ENCODE measurements around the gene BLOC1S3.

The BLOC1S3 gene

GRCh38 chr19:45146741-45147205 lies 31.8 kb upstream of the BLOC1S3 start:
- no peak for DNase-seq

DNA sequence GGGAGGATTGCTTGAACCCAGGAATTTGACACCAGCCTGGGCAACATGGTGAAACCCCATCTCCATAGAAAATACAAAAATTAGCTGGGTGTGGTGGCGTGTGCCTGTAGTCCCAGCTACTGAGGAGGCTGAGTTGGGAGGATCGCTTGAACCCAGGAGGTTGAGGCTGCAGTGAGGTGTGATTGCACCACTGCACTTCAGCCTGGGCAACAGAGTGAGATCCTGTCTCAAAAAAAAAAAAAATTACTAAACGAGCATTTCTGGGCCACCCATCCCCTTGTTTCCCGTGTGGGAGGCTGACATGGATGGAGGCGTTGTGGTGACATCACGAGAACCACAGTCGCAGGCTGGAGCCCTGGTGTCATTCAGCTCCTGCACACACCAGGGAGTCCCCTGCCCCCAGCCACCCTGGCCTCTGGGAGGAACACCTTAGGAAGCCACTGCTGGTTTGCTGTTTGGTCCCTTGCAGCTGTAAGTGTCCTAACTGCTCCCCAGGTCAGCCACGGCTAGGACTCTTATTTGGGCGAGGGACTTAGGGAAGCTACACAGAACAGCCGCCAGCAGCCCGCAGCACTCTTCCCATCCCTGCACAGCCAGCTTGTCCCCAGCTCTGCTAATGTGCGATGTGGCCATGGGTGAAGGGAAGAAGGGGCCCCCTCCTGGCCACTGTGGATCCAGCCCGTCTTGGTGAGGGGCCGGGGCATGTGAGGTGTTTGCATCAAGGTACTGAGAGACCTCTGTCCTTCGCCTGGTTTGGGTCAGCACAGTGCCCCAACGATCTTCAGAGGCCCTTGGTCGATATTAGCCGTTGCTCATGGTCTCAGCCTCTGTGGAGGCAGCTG lies 30.5 kb upstream of the BLOC1S3 start:
- DNase-seq: no peak

DNA sequence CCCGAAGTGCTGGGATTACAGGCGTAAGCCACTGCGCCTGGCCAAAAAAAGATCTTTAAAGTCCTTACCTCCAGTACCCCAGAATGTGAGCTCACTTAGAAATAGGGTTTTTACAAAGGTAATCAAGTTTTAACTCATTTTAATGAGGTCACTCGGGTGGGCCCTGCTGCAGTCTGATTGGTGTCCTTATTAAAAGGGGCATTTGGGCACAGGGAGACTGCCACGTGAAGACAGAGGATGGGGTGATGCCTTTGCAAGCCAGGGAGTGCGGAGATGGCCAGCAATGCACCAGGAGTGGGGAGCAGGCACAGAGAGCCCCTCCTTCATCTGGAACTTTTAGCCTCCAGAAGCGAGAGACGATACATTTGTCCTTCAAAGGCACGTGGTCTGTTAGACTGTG lies 29.5 kb upstream of the BLOC1S3 start:
- DNase-seq: no peak

DNA sequence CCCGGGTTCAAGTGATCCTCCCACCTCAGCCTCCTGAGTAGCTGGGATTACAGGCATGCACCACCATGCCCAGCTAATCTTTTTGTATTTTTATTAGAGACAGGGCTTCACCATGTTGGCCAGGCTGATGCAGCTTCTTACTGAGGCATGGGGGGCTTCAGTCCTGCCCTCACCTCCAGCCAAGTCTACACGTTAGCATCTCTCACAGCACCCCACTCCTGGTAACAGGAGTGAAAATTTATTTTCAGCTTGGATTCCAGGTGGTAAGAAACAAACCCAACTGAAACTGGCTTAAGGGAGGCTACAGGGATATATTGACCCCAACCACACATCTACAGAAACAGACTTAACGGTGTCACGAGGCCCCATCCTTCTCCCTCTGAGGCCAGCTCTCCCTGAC lies 28.4 kb upstream of the BLOC1S3 start:
- no peak for DNase-seq

DNA sequence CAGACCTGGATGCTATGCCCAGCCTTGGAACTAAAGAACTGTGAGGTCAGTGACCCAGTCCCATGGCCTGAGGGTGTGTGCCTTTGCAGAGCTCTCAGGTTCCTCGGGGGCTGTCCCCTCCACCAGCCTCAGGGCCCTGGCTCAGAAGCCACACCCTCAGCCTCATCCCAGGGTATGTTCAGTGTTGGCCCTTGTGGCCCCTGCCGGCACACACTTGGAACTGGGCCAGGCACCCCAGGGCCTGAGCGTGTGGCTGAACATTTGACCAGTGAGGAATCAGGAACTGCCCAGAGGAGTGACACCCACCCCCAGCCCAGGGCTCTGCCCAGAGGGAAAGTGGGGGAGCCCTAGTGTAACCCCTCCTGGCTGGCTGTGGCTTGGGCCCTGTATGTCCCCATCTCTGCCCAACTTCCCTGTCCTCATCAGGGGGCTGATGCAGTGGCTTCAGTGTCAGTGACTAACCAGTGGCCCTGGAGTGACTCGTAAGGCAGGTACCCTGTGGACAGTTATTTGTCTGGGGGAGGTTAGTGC lies 27.8 kb upstream of the BLOC1S3 start:
- DNase-seq: no peak

DNA sequence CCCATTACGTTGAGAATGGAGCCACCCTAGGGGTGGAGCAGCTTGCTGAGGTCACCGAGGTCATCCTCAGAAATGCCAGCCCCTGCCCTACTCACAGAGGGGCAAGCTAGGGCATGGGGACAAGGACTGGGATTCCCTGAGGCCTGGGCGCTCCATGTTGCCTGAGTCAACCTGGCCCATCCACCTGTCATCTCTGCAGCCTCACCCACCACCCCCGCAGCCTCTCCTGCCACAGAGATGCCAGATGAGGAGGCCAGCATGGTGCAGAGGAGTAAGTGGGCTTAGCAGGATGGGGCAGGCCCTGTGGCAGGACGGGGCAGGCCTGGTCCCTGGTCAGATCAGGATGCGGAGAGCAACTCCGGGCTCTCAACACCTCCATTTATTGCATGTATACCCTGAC lies 27.3 kb upstream of the BLOC1S3 start:
- DNase-seq: no peak

DNA sequence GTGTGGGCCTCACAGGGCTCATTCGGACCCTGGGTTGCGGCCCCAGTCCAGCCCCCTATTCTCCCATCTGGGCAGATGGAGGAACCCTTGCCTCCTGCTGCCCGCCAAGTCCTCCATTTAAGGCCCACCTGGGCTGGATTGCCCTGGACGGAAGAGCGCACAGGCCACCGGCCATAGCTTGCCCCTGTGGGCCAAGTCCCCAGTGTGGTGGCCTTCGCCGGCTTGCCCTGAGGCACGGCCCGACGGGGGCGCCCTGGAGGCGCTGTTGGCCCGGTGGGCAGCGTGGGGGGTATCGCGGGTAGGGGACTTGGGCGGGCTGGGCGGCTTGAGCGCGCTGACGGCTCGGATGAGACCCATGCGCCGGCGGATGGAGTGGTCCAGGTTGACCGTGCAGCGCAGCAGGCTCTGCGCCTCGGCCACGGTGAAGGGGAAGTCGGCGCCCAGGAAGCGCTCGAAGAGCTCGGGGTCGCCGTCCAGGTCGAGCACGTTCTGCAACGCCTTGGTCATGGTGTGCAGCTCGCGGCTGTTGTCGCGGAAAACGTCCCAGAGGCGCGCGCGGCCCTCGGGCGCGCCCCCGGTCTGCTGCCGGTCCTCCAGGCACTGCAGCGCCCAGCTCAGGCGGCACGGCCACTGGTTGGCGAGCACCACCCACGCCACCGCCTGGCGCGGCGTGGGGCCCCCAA lies 26.6 kb upstream of the BLOC1S3 start:
- DNase-seq: no peak

GRCh38 chr19:45152504-45153338 lies 25.9 kb upstream of the BLOC1S3 start:
- DNase-seq: no peak

DNA sequence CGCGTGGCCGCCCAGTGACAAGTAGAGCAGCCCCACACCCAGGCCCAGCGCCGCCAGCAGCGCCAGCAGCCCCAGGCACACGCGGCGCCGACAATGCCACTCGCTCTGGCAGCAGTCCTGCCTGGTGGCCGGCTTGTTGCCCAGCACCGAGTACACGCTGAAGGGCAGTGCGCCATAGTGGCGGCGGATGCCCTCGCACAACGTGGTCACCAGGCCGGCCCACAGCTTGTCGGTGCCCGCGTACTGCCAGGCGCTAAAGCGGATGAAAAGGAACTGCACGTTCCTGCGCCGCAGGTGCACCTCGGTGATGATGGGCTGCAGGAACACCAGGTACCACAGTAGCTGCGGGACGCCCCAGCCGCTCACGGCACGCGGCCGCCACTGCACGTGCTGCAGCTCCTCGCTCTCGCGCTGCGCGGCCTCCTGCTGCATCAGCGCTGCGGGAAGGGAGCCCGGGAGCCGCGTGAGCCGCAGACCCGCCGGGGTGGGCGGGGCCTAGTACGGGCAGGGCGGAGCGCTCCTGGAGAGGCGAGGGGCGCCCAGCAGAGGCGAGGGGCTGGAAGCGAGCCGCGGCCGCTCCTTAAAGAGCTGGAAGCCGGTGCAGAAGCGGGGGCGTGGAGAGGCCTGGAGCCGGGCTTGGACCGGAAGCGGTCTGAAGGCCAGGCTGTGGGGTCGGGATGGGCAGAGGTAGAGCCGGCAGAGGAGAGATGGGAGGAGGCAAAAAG lies 25.1 kb upstream of the BLOC1S3 start:
- no peak for DNase-seq

DNA sequence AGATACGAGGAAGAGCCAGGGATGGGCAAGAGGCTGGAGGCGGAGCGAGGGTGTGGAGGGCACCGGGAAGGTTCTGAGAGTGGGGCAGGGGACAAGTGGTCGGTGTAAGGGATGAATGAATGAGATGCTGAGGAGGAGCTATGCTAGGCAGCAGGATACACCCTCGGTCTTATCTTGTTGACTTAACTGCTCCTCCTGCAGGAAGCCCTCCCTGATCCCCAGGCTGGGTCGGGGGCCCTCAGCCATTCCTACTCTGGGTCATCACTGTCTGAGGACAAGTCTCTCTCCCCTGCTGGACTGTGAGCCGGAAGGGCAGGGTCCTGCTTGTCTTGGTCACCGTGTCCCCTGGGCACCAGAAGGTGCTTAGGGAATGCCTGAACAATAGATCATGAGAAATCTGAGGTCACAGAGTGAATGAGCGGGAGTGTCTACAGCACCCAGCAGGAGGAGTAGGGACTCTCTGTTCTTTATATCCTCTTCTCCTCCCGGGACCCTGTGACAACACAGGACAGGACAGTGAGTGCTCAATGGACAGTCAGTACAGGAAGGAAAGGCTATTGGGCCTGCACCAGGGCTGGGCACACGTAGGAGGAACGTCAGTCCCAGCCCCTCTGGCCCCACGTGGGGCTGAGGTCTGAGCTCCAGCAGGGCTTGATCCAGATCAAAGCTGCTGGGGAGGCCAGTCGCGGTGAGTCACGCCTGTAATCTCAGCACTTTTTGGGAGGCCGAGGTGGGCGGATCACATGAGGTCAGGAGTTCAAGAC lies 24.3 kb upstream of the BLOC1S3 start:
- DNase-seq: no peak

- no peak for DNase-seq
Measured at GRCh38 chr19:45156011-45156630, 22.5 kb upstream of the BLOC1S3 start.

DNA sequence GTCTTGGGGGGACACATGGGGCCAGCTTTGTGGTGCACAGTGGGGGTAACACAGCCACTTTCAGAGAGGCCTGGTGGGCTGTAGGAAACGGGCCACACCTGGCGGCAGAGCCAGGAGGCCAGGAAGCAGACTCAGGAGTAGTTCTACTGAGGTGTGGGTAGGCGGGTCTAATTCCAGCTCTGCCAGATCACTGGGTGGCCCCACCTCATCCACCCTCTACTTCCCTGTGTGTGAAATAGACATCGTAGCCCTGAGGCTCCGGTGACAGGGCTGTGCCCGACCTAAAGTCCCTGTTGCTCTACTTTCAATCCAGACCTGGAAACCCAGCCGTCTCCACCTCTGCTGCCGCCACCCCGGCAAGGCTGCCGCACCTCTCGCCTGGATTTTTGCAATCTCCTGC lies 21.8 kb upstream of the BLOC1S3 start:
- DNase-seq: no peak

GRCh38 chr19:45158503-45159209 lies 19.9 kb upstream of the BLOC1S3 start:
- DNase-seq: no peak

DNA sequence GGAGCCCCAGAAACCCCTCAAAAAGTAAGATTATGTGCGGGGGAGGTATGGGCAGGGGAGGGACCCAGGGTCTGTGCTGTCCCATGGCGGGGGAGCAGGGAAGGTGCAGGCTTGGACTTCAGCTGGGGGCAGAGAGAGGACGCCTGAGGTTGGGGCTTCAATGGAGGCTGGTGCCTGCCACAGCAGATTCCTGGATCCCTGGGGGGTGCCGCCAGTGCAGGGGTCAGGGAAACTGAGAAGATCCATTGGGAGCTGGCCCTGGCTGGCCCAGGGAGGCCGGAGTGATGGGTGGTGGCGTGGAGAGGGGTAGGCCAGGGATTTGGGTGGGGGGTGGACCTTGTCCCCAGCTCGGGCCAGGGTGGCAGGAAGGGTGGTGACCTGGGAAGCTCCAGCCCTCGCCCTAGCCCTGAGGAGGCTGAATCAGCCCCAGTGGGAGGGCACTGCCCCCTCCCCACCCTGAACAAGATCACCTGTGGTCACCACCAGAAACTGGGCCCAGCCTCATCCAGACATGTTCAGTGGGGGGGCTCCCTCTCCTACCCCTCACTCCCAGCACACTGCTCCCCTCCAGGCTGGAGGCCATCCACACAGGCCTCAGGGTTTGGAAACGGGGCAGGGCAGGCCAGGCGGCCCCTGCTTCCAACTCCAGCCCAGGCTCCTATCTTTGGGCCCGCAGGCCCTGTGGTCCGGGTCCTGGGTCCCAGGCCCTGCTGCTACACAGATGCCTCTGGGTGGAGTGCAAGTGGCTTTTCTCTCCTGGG lies 19.2 kb upstream of the BLOC1S3 start:
- no peak for DNase-seq

DNA sequence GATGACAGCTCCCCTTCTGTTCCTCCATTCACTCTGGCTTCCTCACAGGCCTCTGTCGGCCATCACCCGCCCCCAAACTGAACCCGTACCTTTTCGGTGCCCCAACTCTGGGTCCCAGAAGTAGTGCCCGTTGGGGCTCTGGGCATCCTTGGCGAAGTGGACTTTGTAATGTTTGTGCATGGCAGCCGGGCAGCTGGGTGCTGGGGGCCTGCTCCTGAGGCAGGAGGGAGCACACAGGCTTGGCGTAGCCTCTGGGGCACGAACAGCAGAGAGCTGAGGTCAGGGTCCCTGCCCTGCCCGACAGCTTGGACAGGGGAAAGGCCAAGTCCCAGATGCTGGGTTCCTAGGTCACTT lies 18.6 kb upstream of the BLOC1S3 start:
- no peak for DNase-seq

DNA sequence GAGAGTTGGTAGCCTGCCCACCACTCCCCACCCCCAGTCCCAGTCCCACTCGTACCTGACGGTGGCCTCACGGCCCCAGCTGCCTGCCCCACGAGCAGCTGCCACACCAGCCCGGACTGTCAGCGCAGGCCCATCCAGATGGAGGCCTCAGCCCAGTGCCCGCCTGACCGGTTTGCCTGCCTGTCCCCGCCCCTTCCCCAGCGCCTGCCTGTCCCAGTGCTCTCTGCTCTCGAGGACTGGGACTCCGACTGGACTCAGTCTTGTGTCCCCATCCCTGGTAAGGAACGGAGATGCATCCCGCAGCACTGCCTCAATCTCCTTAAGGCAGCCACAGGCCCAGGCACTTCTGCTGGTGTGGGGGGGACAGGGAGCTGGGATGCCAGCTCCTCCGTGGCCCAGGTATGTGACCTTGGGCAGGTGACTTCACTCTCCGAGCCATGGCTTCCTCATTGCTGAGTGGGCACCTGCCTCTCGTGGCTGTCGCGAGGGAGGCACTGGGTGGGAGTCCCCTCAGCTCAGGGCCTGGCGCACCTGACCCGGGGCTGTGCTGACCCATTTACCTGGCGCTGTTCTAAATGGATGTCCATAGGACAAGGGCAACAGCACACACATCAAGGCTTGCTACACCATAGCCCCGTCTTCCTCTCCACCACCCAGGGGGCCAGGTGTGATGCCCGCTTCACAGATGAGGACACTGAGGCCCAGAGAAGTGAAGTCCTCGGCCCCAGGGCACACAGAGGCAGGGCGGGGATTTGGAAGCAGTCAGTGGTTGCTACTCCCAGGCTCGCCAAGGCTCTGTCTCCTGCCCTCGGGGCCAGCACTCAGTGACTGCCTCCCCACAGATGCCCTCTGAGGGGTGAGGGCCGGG lies 17.5 kb upstream of the BLOC1S3 start, which contains the start of gene NKPD1:
Gene NKPD1 (minus strand): TSS at position 113 of the 868 bp plus-strand sequence. CDS start 832 bp downstream, outside the sequence.
- no peak for DNase-seq

- no peak for DNase-seq
Measured at GRCh38 chr19:45161738-45162607, 16.6 kb upstream of the BLOC1S3 start.
